ENCODE measurements around the gene PRG2.
"Not testable (repeated sequence)": the region's sequence is repeated elsewhere in the genome, so short reads cannot be mapped to it uniquely, and the experiment has no call there.

PRG2 gene

GRCh38 chr11:57345555-57346211, 44.8 kb downstream of the PRG2 start:
- Histone ChIP-seq H3K9me3 (ENCODE audit: control insufficient read depth, low read length) (no peaks in the 10 kb centered on the region), H3K36me3 (ENCODE audit: control insufficient read depth, insufficient read depth, low read length) (no peaks in the 10 kb centered on the region), H3K4me3 (ENCODE audit: extremely low read depth, insufficient read depth, low read length, poor library complexity, severe bottlenecking) (no peak overlapping the region), H3K4me1 (ENCODE audit: control insufficient read depth, insufficient read depth, low read length, poor library complexity, severe bottlenecking) (no peaks in the 10 kb centered on the region), H3K27ac (ENCODE audit: low read depth, low read length, severe bottlenecking) (no peak overlapping the region)
- WGBS, 2 experiments (ENCODE audit: insufficient coverage in 2 of 2), result 25 to 37% methylated on average over 6 to 8 of the region's 11 CpGs

- no peaks in the 10 kb centered on the region for H3K4me1 ChIP-seq (ENCODE audit: control insufficient read depth, insufficient read depth, low read length, poor library complexity, severe bottlenecking)
- no peak overlapping the region for H3K4me3 ChIP-seq (ENCODE audit: extremely low read depth, insufficient read depth, low read length, poor library complexity, severe bottlenecking)
- no peaks in the 10 kb centered on the region for H3K36me3 ChIP-seq (ENCODE audit: control insufficient read depth, insufficient read depth, low read length)
- 89 to 95% methylated on average over 6 to 9 of the region's 10 CpGs for WGBS, 2 experiments (ENCODE audit: insufficient coverage in 2 of 2)
- H3K27ac ChIP-seq (ENCODE audit: low read depth, low read length, severe bottlenecking), result no peak overlapping the region
- H3K9me3 ChIP-seq (ENCODE audit: control insufficient read depth, low read length), result no peaks in the 10 kb centered on the region
These were observed 45.6 kb downstream of the PRG2 start for GRCh38 chr11:57344826-57345225.

- H3K4me3 ChIP-seq (ENCODE audit: extremely low read depth, insufficient read depth, low read length, poor library complexity, severe bottlenecking), result no peak overlapping the region
- no peaks in the 10 kb centered on the region for H3K9me3 ChIP-seq (ENCODE audit: control insufficient read depth, low read length)
- H3K36me3 ChIP-seq (ENCODE audit: control insufficient read depth, insufficient read depth, low read length), result no peaks in the 10 kb centered on the region
- no peaks in the 10 kb centered on the region for H3K4me1 ChIP-seq (ENCODE audit: control insufficient read depth, insufficient read depth, low read length, poor library complexity, severe bottlenecking)
- H3K27ac ChIP-seq (ENCODE audit: low read depth, low read length, severe bottlenecking), result no peak overlapping the region
- 88 to 89% methylated on average over 3 to 4 of the region's 7 CpGs for WGBS, 2 experiments (ENCODE audit: insufficient coverage in 2 of 2)
These were observed 46.6 kb downstream of the PRG2 start for GRCh38 chr11:57343825-57344224.

- H3K4me1 ChIP-seq (ENCODE audit: control insufficient read depth, insufficient read depth, low read length, poor library complexity, severe bottlenecking), result no peaks in the 10 kb centered on the region
- no peak overlapping the region for H3K27ac ChIP-seq (ENCODE audit: low read depth, low read length, severe bottlenecking)
- H3K9me3 ChIP-seq (ENCODE audit: control insufficient read depth, low read length), result no peaks in the 10 kb centered on the region
- 71 to 82% methylated on average over 6 to 10 of the region's 11 CpGs for WGBS, 2 experiments (ENCODE audit: insufficient coverage in 2 of 2)
- no peaks in the 10 kb centered on the region for H3K36me3 ChIP-seq (ENCODE audit: control insufficient read depth, insufficient read depth, low read length)
- H3K4me3 ChIP-seq (ENCODE audit: extremely low read depth, insufficient read depth, low read length, poor library complexity, severe bottlenecking), result no peak overlapping the region
These were observed 47.7 kb downstream of the PRG2 start for GRCh38 chr11:57342702-57343101.

GRCh38 chr11:57341250-57341808, 49.1 kb downstream of the PRG2 start:
- H3K4me1 ChIP-seq (ENCODE audit: control insufficient read depth, insufficient read depth, low read length, poor library complexity, severe bottlenecking), result no peaks in the 10 kb centered on the region
- no peak overlapping the region for H3K27ac ChIP-seq (ENCODE audit: low read depth, low read length, severe bottlenecking)
- no peaks in the 10 kb centered on the region for H3K36me3 ChIP-seq (ENCODE audit: control insufficient read depth, insufficient read depth, low read length)
- no peak overlapping the region for H3K4me3 ChIP-seq (ENCODE audit: extremely low read depth, insufficient read depth, low read length, poor library complexity, severe bottlenecking)
- 89 to 96% methylated on average over 5 of the region's 6 CpGs for WGBS, 2 experiments (ENCODE audit: insufficient coverage in 2 of 2)
- no peaks in the 10 kb centered on the region for H3K9me3 ChIP-seq (ENCODE audit: control insufficient read depth, low read length)

GRCh38 chr11:57340039-57340615, 50.3 kb downstream of the PRG2 start:
- Histone ChIP-seq H3K4me1 (ENCODE audit: control insufficient read depth, insufficient read depth, low read length, poor library complexity, severe bottlenecking) (no peaks in the 10 kb centered on the region), H3K27ac (ENCODE audit: low read depth, low read length, severe bottlenecking) (peak overlapping the region; percentile 41), H3K9me3 (ENCODE audit: control insufficient read depth, low read length) (no peaks in the 10 kb centered on the region), H3K4me3 (ENCODE audit: extremely low read depth, insufficient read depth, low read length, poor library complexity, severe bottlenecking) (no peak overlapping the region), H3K36me3 (ENCODE audit: control insufficient read depth, insufficient read depth, low read length) (no peaks in the 10 kb centered on the region)
- 34 to 41% methylated on average over 9 to 12 of the region's 12 CpGs for WGBS, 2 experiments (ENCODE audit: insufficient coverage in 2 of 2)

- H3K27ac ChIP-seq (ENCODE audit: low read depth, low read length, severe bottlenecking), result peak overlapping the region; percentile 41
- WGBS, 2 experiments (ENCODE audit: insufficient coverage in 2 of 2), result 86 to 94% methylated on average over 2 to 4 of the region's 5 CpGs
- no peaks in the 10 kb centered on the region for H3K4me1 ChIP-seq (ENCODE audit: control insufficient read depth, insufficient read depth, low read length, poor library complexity, severe bottlenecking)
These were observed 51.1 kb downstream of the PRG2 start for GRCh38 chr11:57339328-57339727.

GRCh38 chr11:57338142-57338541, 52.3 kb downstream of the PRG2 start, which contains the start of gene P2RX3:
TSS of gene P2RX3 (plus strand) at chr11:57338352. CDS start at chr11:57338551, 199 bp downstream.
- 61 to 73% methylated on average over 2 to 4 of the region's 4 CpGs for WGBS, 2 experiments (ENCODE audit: insufficient coverage in 2 of 2)
- H3K27ac ChIP-seq (ENCODE audit: low read depth, low read length, severe bottlenecking), result no peak within 1 kb of the TSS
- no peaks in the 10 kb centered on the region for H3K4me1 ChIP-seq (ENCODE audit: control insufficient read depth, insufficient read depth, low read length, poor library complexity, severe bottlenecking)

More at GRCh38 chr11:57339328-57339727, 51.1 kb downstream of the PRG2 start:
- H3K9me3 ChIP-seq (ENCODE audit: control insufficient read depth, low read length), result no peaks in the 10 kb centered on the region
- peaks cover 1% of the 10 kb centered on the region for H3K36me3 ChIP-seq (ENCODE audit: control insufficient read depth, insufficient read depth, low read length)
- no peak overlapping the region for H3K4me3 ChIP-seq (ENCODE audit: extremely low read depth, insufficient read depth, low read length, poor library complexity, severe bottlenecking)

GRCh38 chr11:57336856-57337255, 53.6 kb downstream of the PRG2 start:
- not testable (repeated sequence) for H3K4me1 ChIP-seq (ENCODE audit: control insufficient read depth, insufficient read depth, low read length, poor library complexity, severe bottlenecking)
- 97 to 100% methylated on average over 2 to 6 of the region's 6 CpGs for WGBS, 2 experiments (ENCODE audit: insufficient coverage in 2 of 2)

More at GRCh38 chr11:57338142-57338541, 52.3 kb downstream of the PRG2 start, which contains the start of gene P2RX3:
- no peaks in the 10 kb centered on the region for H3K9me3 ChIP-seq (ENCODE audit: control insufficient read depth, low read length)
- peaks cover 13% of the 10 kb centered on the region for H3K36me3 ChIP-seq (ENCODE audit: control insufficient read depth, insufficient read depth, low read length)
- no peak within 1 kb of the TSS for H3K4me3 ChIP-seq (ENCODE audit: extremely low read depth, insufficient read depth, low read length, poor library complexity, severe bottlenecking)

More at GRCh38 chr11:57336856-57337255, 53.6 kb downstream of the PRG2 start:
- not testable (repeated sequence) for H3K9me3 ChIP-seq (ENCODE audit: control insufficient read depth, low read length); H3K4me3 ChIP-seq (ENCODE audit: extremely low read depth, insufficient read depth, low read length, poor library complexity, severe bottlenecking); H3K27ac ChIP-seq (ENCODE audit: low read depth, low read length, severe bottlenecking)
- H3K36me3 ChIP-seq (ENCODE audit: control insufficient read depth, insufficient read depth, low read length), result peaks cover 26% of the 10 kb centered on the region

All from mesodermal cell (in vitro differentiated cells).